SU-DHL-6 (cell line): ENCODE measurements around the gene HTT.

Source experiments
- H2AFZ ChIP-seq: fragments of 200-600 bp; sonication (generic); 2 replicates; pipeline ENCODE4 v1.6.1; 2014; ENCODE audit warnings: low read depth, mild to moderate bottlenecking, moderate library complexity, mixed read lengths, antibody characterized with exemption, low read length; ENCODE audit not compliant: severe bottlenecking
- H3F3A ChIP-seq: fragments of 200-600 bp; shearing (Covaris generic); 2 replicates; pipeline ENCODE4 v1.6.0; 2016; ENCODE audit warnings: antibody characterized with exemption, mild to moderate bottlenecking; ENCODE audit not compliant: insufficient read depth
- H3K27ac ChIP-seq: fragments of 200-600 bp; sonication (generic); 2 replicates; pipeline ENCODE4 v1.5.1; 2016; ENCODE audit warnings: low read depth, mild to moderate bottlenecking, low read length, moderate library complexity, mixed read lengths
- H3K27me3 ChIP-seq: fragments of 200-600 bp; sonication (generic), shearing (Covaris generic); 2 replicates; pipeline ENCODE4 v1.6.0; 2014; ENCODE audit warnings: mild to moderate bottlenecking, low read length
- H3K36me3 ChIP-seq: fragments of 200-600 bp; sonication (generic); 2 replicates; pipeline ENCODE4 v1.6.1; 2014; ENCODE audit warnings: mild to moderate bottlenecking, low read length, mixed read lengths
- H3K4me2 ChIP-seq: fragments of 300-600, 200-600 bp; shearing (Covaris generic), sonication (generic); 2 replicates; pipeline ENCODE4 v1.6.0; 2014; ENCODE audit warnings: low read length, low read depth, mild to moderate bottlenecking; ENCODE audit not compliant: poor library complexity, severe bottlenecking
- H3K4me3 ChIP-seq: fragments of 200-600 bp; sonication (generic); 2 replicates; pipeline ENCODE4 v1.5.1; 2014; ENCODE audit warnings: antibody characterized with exemption, low read length, mild to moderate bottlenecking, mixed read lengths; ENCODE audit not compliant: insufficient read depth, poor library complexity, severe bottlenecking
- H3K79me2 ChIP-seq: fragments of 200-600 bp; sonication (generic); 2 replicates; pipeline ENCODE4 v1.6.1; 2014; ENCODE audit warnings: mild to moderate bottlenecking, low read length, moderate library complexity; ENCODE audit not compliant: insufficient read depth
- H3K9ac ChIP-seq: fragments of 200-600 bp; sonication (generic); 2 replicates; pipeline ENCODE4 v1.7.0; 2014; ENCODE audit warnings: mild to moderate bottlenecking, low read length
- H3K9me2 ChIP-seq: fragments of 200-600 bp; sonication (generic); replicated peaks from 2 replicates; pipeline ENCODE4 v1.6.1; 2014; ENCODE audit warnings: low read length; ENCODE audit not compliant: insufficient read depth
- H3K9me3 ChIP-seq: fragments of 200-600 bp; sonication (generic); 2 replicates; pipeline ENCODE4 v1.6.1; 2014; ENCODE audit warnings: low read length, mixed read lengths; ENCODE audit not compliant: insufficient read depth
- H4K20me1 ChIP-seq: fragments of 200-600 bp; sonication (generic); 2 replicates; pipeline ENCODE4 v1.6.1; 2014; ENCODE audit warnings: low read depth, mild to moderate bottlenecking, antibody characterized with exemption, low read length, moderate library complexity, mixed read lengths
- EZH2phosphoT487 ChIP-seq: fragments of 200-600 bp; sonication (generic), shearing (Covaris generic); conservative IDR thresholded peaks from 2 replicates; pipeline ENCODE4 v1.6.1; 2018; ENCODE audit warnings: mild to moderate bottlenecking, antibody characterized with exemption, low read length, moderate library complexity, mixed read lengths
- TF ChIP-seq, protein P1 (sequence below): fragments of 200-600 bp; sonication (generic); IDR thresholded peaks from one replicate; pipeline ENCODE4 v1.5.1; 2017; ENCODE audit warnings: antibody characterized with exemption, mild to moderate bottlenecking, low read length, moderate library complexity; ENCODE audit not compliant: insufficient read depth, poor library complexity, severe bottlenecking

Gene HTT

GRCh38 chr4:3201718-3202702 lies 127.5 kb downstream of the HTT start:
- Histone ChIP-seq H2AFZ (no peak overlapping the region), H3K9ac (no peak overlapping the region), H3K27ac (no peak overlapping the region), H4K20me1 (no peaks in the 10 kb centered on the region), H3K9me2 (no peaks in the 10 kb centered on the region), H3K4me2 (no peak overlapping the region), H3K27me3 (no peaks in the 10 kb centered on the region), H3K9me3 (no peaks in the 10 kb centered on the region), H3K4me3 (no peak overlapping the region), H3K36me3 (no peaks in the 10 kb centered on the region; the same call in 1 of the 2 replicates), H3F3A (no peaks in the 10 kb centered on the region), H3K79me2 (no peaks in the 10 kb centered on the region)
- TF ChIP-seq, protein P1, sequence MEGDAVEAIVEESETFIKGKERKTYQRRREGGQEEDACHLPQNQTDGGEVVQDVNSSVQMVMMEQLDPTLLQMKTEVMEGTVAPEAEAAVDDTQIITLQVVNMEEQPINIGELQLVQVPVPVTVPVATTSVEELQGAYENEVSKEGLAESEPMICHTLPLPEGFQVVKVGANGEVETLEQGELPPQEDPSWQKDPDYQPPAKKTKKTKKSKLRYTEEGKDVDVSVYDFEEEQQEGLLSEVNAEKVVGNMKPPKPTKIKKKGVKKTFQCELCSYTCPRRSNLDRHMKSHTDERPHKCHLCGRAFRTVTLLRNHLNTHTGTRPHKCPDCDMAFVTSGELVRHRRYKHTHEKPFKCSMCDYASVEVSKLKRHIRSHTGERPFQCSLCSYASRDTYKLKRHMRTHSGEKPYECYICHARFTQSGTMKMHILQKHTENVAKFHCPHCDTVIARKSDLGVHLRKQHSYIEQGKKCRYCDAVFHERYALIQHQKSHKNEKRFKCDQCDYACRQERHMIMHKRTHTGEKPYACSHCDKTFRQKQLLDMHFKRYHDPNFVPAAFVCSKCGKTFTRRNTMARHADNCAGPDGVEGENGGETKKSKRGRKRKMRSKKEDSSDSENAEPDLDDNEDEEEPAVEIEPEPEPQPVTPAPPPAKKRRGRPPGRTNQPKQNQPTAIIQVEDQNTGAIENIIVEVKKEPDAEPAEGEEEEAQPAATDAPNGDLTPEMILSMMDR: no peak
- no peak for TF ChIP-seq EZH2phosphoT487

DNA sequence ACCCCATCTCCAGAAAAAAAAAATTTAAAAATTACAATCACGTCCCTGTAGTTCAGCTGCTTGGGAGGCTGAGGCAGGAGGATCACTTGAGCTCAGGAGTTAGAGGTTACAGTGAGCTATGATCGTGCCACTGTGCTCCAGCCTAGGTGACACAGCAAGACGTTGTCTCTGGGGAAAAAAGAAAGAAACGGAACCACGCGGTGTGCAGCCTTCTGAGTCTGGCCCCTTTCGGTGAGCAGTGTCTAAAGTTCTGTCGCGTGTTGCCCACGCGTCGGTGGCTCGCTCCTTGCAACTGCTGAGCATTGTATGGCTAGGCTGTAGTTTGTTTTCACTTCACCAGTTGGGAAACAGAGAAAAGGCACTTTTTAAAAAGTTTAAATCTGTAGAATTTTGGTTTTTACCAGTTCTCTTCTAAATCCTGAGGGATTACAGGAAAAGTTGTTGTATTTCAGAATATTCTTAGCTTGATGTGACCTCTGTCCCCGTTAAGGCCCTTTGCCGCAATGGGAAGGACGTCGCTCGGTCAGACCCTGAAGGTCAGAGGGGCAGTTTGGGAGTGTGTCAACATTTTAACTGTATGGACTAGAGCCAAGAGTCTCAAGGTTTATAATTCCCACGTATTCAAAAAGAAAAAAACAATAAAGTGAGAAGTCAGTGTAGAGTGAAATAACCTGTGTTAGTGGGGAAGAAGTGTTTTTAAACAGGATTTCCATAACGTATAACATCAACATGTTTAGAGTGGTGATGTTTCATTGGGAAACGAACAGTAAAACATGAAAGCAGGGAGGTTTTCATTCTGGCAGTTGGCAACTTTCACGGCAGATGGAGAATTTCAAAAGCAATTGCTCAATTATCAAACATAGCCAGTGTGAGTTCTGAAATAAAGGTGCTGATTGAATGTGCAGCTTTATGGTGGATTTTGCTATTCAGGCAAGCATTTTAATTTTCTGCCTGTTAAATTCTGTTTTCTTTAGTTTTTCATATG lies 128.6 kb downstream of the HTT start:
- Histone ChIP-seq H3F3A (no peaks in the 10 kb centered on the region), H3K36me3 (peaks cover 2% of the 10 kb centered on the region; the same call in 1 of the 2 replicates), H3K9me2 (no peaks in the 10 kb centered on the region), H3K4me3 (no peak overlapping the region), H3K9ac (no peak overlapping the region), H3K4me2 (no peak overlapping the region), H3K27ac (no peak overlapping the region), H2AFZ (no peak overlapping the region), H3K79me2 (no peaks in the 10 kb centered on the region), H3K27me3 (no peaks in the 10 kb centered on the region), H3K9me3 (no peaks in the 10 kb centered on the region), H4K20me1 (no peaks in the 10 kb centered on the region)
- TF ChIP-seq, protein P1: no peak
- TF ChIP-seq EZH2phosphoT487: no peak

DNA sequence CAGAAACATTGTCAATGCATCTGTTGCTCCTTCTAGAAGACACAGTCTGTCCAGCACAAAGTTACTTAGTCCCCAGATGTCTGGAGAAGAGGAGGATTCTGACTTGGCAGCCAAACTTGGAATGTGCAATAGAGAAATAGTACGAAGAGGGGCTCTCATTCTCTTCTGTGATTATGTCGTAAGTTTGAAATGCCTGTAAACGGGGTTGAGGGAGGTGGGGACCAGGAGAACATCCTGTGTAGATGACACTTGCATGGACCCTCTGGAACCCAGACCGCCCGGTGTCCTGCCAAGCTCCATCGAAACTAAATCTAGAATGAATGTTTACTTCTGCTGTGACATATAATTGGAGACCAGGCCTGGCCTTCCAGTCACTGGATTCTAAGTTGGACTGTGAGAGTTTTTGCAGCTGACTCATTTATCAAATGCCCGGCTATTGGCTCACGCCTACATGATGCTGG lies 129.5 kb downstream of the HTT start:
- Histone ChIP-seq H4K20me1 (no peaks in the 10 kb centered on the region), H3K4me3 (no peak overlapping the region), H3K9me3 (no peaks in the 10 kb centered on the region), H3K9me2 (no peaks in the 10 kb centered on the region), H3K27me3 (no peaks in the 10 kb centered on the region), H3K9ac (no peak overlapping the region), H3K27ac (no peak overlapping the region), H2AFZ (no peak overlapping the region), H3K79me2 (no peaks in the 10 kb centered on the region), H3F3A (no peaks in the 10 kb centered on the region), H3K4me2 (no peak overlapping the region), H3K36me3 (peaks cover 5% of the 10 kb centered on the region)
- TF ChIP-seq, protein P1: no peak
- TF ChIP-seq EZH2phosphoT487: no peak
